Stomach (tissue), 9 donors: ENCODE results near the gene TRPV3. TPM values are rescaled to one million over a fixed set of nuclear protein-coding genes. Genes with fewer than 3 reads are reported as not detected.
"Not testable (repeated sequence)": the region's sequence is repeated elsewhere in the genome, so short reads cannot be mapped to it uniquely, and the experiment has no call there.

Experiments used
- DNase-seq, 2 donors: peaks; one replicate each; pipeline versions ENCODE4 v3.0.0 to v3.0.0-alpha.2; 2013 to 2019
- H3K27ac ChIP-seq, 5 donors: fragments of 200-600 bp in 4 of 5; sonication (generic) in 4 of 5; one replicate each; pipeline ENCODE4 v1.5.1; 2013 to 2019; ENCODE audit warnings: mild to moderate bottlenecking in 1 of 5, moderate library complexity in 1 of 5
- H3K27me3 ChIP-seq, 3 donors: fragments of 200-600 bp; sonication (generic); one replicate each; pipeline ENCODE4 v1.5.1; 2017 to 2019; ENCODE audit warnings: mixed run types in 1 of 3
- H3K36me3 ChIP-seq, 4 donors: fragments of 200-600 bp; sonication (generic); 1 replicate in 3 of 4; 2 replicates in 1 of 4; pipeline ENCODE4 v1.5.1; 2016 to 2019
- H3K4me1 ChIP-seq, 4 donors: fragments of 200-600 bp; sonication (generic); one replicate each; pipeline ENCODE4 v1.5.1; 2016 to 2019
- H3K4me3 ChIP-seq, 4 donors: fragments of 200-600 bp; sonication (generic) in 3 of 4; one replicate each; pipeline ENCODE4 v1.5.1; 2016 to 2019; ENCODE audit warnings: mild to moderate bottlenecking in 1 of 4
- H3K9me3 ChIP-seq, 4 donors: fragments of 200-600 bp; sonication (generic); one replicate each; pipeline ENCODE4 v1.5.1; 2016 to 2019
- EP300 ChIP-seq: sonication (generic); formaldehyde crosslinking; IDR thresholded peaks from one replicate; pipeline ENCODE4 v1.6.1; 2017; ENCODE audit warnings: antibody characterized with exemption
- POLR2A ChIP-seq, 4 donors: fragments of 450-650 bp; IDR thresholded peaks; one replicate each; pipeline ENCODE4 v1.6.1; 2016; ENCODE audit warnings: antibody characterized with exemption in 4 of 4, control low read depth in 2 of 4, mild to moderate bottlenecking in 1 of 4, moderate library complexity in 1 of 4
- POLR2AphosphoS5 ChIP-seq, 3 donors: sonication (generic); formaldehyde crosslinking; IDR thresholded peaks; one replicate each; pipeline ENCODE4 v1.6.1; 2016; ENCODE audit warnings: antibody characterized with exemption in 3 of 3
- WGBS, 5 donors: extraction: QIAGEN DNeasy Blood & Tissue Kit in 3 of 5; methylation state at CpG; one replicate each; pipeline versions ENCODE4 v1.1.5 to v1.1.7; 2013 to 2018; 5-methylcytosine and 5-hydroxymethylcytosine counted together
- intact Hi-C: fragments of 100-400 bp; cut with DNase I; formaldehyde crosslinking; loops from one replicate; pipeline ENCODE4 v1.15.1; 2023; ENCODE audit warnings: low total_unique reads
- polyA plus RNA-seq, 3 donors: library from polyadenylated mRNA; stranded (reverse); fragments of 200-250 nt; gene quantifications; one replicate each; pipeline ENCODE4 v1.2.3, GENCODE V29; 2013
- total RNA-seq, 5 donors: library from RNA; depleted of rRNA; stranded (reverse); fragments of >200 nt; gene quantifications; one replicate each; pipeline versions ENCODE4 v1.1.0 to v1.2.3, GENCODE V29; 2014 to 2016
- TF ChIP-seq, protein P1 (sequence below), 7 experiments: fragments of 450-650 bp in 4 of 7; fragments of 200-600 bp in 3 of 7; sonication (generic) in 3 of 7; IDR thresholded peaks; one replicate each; pipeline ENCODE4 v1.5.1; 2016 to 2019; ENCODE audit warnings: antibody characterized with exemption in 7 of 7, control low read depth in 2 of 7, mild to moderate bottlenecking in 1 of 7
- donor health status: healthy with polysubstance abuse.
- donor health status: Bipolar disorder and iron deficiency.
- donor health status: healthy.

The TRPV3 gene
- total and polyA plus RNA-seq, 8 donors, result under 0.01 to 6.7 (median 0.33) TPM; not detected in 1

DNA sequence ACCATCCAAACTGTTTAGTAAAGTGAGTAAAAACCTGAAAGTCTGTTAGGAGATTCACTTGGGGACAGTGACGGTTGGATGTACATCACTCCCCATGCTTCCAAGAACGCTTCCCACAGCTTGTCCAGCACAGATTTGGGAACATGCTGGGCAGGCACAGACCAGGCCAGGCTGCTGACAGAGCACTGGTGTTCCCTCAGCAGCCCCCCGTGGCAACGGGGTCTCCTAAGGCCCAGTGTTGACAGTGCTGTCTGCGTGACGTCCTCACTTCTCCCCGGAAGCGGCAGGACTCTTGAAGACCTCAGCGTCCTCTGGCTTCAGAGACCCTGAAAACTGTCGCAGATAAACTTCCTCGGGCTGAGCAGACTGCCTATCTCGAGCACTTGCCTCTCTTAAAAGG, 8.9 kb upstream of the TRPV3 start:
- intact Hi-C loops, result no loop called here
- H3K27me3 ChIP-seq, result no peaks in the 10 kb centered on the region
- 92 to 95% (median 94%) methylated on average over 12 of the region's 12 CpGs for WGBS, 5 donors
- no peak for TF ChIP-seq EP300
- no peak for TF ChIP-seq POLR2A (IDR thresholded peaks at IDR 0.05)
- no peak for TF ChIP-seq POLR2AphosphoS5 (IDR thresholded peaks at IDR 0.05)
- TF ChIP-seq, protein P1, sequence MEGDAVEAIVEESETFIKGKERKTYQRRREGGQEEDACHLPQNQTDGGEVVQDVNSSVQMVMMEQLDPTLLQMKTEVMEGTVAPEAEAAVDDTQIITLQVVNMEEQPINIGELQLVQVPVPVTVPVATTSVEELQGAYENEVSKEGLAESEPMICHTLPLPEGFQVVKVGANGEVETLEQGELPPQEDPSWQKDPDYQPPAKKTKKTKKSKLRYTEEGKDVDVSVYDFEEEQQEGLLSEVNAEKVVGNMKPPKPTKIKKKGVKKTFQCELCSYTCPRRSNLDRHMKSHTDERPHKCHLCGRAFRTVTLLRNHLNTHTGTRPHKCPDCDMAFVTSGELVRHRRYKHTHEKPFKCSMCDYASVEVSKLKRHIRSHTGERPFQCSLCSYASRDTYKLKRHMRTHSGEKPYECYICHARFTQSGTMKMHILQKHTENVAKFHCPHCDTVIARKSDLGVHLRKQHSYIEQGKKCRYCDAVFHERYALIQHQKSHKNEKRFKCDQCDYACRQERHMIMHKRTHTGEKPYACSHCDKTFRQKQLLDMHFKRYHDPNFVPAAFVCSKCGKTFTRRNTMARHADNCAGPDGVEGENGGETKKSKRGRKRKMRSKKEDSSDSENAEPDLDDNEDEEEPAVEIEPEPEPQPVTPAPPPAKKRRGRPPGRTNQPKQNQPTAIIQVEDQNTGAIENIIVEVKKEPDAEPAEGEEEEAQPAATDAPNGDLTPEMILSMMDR (IDR thresholded peaks at IDR 0.05), result no peak
- no peak overlapping the region for H3K4me3 ChIP-seq
- DNase-seq, result no peak
- H3K4me1 ChIP-seq, result no peaks in the 10 kb centered on the region
- H3K36me3 ChIP-seq, result peaks cover 4 to 58% (median 53%) of the 10 kb centered on the region in 4 donors
- H3K27ac ChIP-seq, result no peak overlapping the region
- no peaks in the 10 kb centered on the region for H3K9me3 ChIP-seq

DNA sequence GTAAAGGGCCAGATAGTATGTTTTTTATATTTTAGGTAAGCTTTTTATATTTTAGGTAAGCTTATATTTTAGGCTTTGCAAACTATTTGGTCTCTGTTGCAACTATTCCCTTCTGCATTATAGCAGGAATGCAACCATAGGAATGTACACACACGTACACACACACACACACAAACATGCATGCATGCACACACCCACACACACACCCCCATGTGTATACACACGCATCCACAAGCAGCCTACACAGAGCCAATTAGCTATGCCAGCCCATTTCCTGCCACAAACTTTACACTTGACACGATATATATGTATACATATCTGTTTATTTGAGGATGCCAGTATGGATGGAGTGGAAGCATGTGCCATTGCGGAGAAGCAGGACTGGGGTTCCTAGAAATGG, 7.5 kb upstream of the TRPV3 start:
- no peak for DNase-seq
- Histone ChIP-seq H3K4me3 (no peak overlapping the region), H3K27ac (no peak overlapping the region), H3K36me3 (peaks cover 4 to 46% (median 39%) of the 10 kb centered on the region in 4 donors), H3K9me3 (no peaks in the 10 kb centered on the region), H3K4me1 (no peaks in the 10 kb centered on the region), H3K27me3 (no peaks in the 10 kb centered on the region)
- intact Hi-C loops, result no loop called here
- 82 to 92% (median 89%) methylated on average over 4 of the region's 4 CpGs for WGBS, 5 donors
- TF ChIP-seq, protein P1 (IDR thresholded peaks at IDR 0.05), result no peak
- TF ChIP-seq POLR2AphosphoS5 (IDR thresholded peaks at IDR 0.05) (no peak), EP300 (no peak), POLR2A (IDR thresholded peaks at IDR 0.05) (no peak)

DNA sequence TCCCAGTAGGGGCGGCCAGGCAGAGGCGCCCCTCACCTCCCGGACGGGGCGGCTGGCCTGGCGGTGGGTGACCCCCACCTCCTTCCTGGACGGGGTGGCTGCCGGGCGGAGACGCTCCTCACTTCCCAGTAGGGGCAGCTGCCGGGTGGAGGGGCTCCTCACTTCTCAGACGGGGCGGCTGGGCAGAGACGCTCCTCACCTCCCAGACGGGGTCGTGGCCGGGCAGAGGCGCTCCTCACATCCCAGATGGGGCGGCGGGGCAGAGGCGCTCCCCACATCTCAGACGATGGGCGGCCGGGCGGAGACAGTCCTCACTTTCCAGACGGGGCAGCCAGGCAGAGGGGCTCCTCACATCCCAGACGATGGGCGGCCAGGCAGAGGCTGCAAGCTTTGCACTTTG, 6.6 kb upstream of the TRPV3 start:
- H3K9me3 ChIP-seq, H3K27ac ChIP-seq, H3K27me3 ChIP-seq, H3K4me3 ChIP-seq, H3K4me1 ChIP-seq, DNase-seq, intact Hi-C loops: not testable (repeated sequence)
- H3K36me3 ChIP-seq, result peaks cover 4 to 39% (median 31%) of the 10 kb centered on the region in 4 donors
- WGBS, 5 donors, result 97 to 99% (median 98%) methylated on average over 17 to 27 of the region's 28 CpGs; no CpG with 5 or more reads in 1 of the 5 donors

DNA sequence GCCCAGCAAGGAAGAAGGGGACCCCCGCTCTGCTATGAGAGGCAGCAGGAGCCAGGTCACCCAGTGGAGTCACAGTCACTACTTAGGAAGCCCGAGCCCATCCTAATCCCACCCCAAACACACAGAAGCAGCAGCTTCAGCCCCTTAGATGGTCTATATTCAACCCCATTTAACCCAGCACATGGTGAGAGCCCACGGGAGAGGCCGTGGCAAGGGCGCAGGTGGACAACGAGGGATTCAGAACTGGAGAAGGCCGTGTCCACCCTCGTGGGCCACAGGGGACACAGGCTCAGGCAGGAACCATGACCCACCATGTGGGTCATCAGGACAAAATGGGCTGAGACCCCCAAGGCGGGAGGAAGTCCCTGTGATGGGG, 1.6 kb upstream of the TRPV3 start:
- peaks cover 8 to 19% (median 15%) of the 10 kb centered on the region in 4 donors for H3K4me1 ChIP-seq
- DNase-seq, result no peak
- TF ChIP-seq EP300 (no peak), POLR2A (IDR thresholded peaks at IDR 0.05) (no peak), POLR2AphosphoS5 (IDR thresholded peaks at IDR 0.05) (no peak)
- no peaks in the 10 kb centered on the region for H3K36me3 ChIP-seq
- no peaks in the 10 kb centered on the region for H3K9me3 ChIP-seq
- no peak overlapping the region for H3K4me3 ChIP-seq
- WGBS, 5 donors, result 82 to 93% (median 93%) methylated on average over 8 to 9 of the region's 9 CpGs
- peak overlapping the region in 2 of 5 donors; percentile 15 to 46 for H3K27ac ChIP-seq
- peaks cover 0 to 43% (median 0%) of the 10 kb centered on the region in 3 donors for H3K27me3 ChIP-seq
- intact Hi-C loops, result no loop called here

DNA sequence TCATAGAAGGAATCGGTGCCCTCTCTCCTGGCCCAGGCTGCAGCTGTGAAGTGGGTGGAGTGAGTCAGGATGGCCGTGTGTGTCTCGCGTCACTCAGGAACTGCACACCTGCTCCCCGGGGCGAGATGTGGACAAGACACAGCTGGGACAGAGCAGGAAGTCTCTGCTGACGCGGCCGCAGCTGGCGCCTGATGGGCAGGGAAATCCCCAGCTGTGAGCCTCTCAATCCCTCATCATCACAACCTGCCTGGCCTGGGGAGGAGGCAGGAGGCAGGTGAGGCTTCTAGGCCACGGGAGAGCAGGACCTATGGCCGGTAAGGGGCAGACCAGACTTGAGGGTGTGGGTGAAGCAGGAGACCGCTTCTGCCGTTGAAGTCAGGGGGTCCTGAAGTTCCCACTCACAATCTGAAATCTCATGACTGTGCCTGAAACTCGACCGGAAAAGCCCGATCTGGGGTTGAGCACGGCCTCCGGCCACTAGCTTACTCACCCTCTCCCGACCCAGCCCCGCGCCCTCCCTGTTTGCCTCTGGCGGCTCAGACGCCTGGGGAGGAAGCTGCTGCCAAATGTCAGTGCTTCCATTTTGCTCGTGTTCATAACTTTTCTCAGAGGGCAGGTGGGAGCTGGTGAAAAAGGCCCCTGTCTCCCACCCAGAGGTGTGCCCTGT, 1.1 kb upstream of the TRPV3 start:
- TF ChIP-seq EP300, result no peak
- TF ChIP-seq POLR2A (IDR thresholded peaks at IDR 0.05), result no peak
- TF ChIP-seq POLR2AphosphoS5 (IDR thresholded peaks at IDR 0.05), result peak in 1 of 3 donors; percentile 22
- TF ChIP-seq, protein P1 (IDR thresholded peaks at IDR 0.05), result no peak
- Histone ChIP-seq H3K9me3 (no peaks in the 10 kb centered on the region), H3K4me3 (no peak overlapping the region), H3K36me3 (no peaks in the 10 kb centered on the region), H3K27ac (peak overlapping the region in 3 of 5 donors; percentile 3 to 47 (median 46)), H3K27me3 (peaks cover 0 to 48% (median 0%) of the 10 kb centered on the region in 3 donors), H3K4me1 (peaks cover 8 to 19% (median 15%) of the 10 kb centered on the region in 4 donors)
- intact Hi-C loops, result no loop called here
- peak; percentile 48 to 60 for DNase-seq
- WGBS, 5 donors, result 39 to 68% (median 49%) methylated on average over 5 to 25 of the region's 25 CpGs
